Measurements from ENCODE around the gene TOM1L1. TPM values are rescaled to one million over a fixed set of nuclear protein-coding genes. Genes with fewer than 3 reads are reported as not detected.

Gene TOM1L1
- total RNA-seq, 1 experiment from 2014 or later, result 44.6 TPM

DNA sequence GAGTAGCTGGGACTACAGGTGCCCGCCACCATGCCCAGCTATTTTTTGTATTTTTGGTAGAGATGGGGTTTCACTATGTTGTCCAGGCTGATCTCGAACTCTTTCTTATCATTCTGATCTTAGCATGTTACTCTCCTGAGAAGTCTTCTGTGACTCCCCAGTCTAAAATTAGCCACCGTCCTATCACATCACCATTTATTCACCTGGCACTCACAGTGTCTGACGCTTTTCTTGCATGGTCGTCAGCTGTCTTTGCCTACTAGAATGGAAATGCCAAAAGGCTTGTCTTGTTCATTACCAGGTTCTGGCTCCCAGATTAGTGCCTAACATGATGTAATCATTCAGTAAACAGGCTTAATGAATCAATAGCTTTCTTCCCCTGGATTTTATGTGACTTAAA, 23.8 kb downstream of the TOM1L1 start:
- no peak overlapping the region for H2BK5ac ChIP-seq (ENCODE audit: insufficient read length, low read length)
- H3K4me3 Mint-ChIP-seq, result no peak overlapping the region
- H4K8ac ChIP-seq (replicated peaks; ENCODE audit: insufficient read length, low read depth, low read length), result no peak overlapping the region
- peaks cover 29 to 55% (median 48%) of the 10 kb centered on the region in 3 experiments for H3K36me3 Mint-ChIP-seq (ENCODE audit: insufficient read depth in 1 of 3, low read depth in 3 of 3)
- H3K4ac ChIP-seq (ENCODE audit: low read depth, low read length), result no peak overlapping the region
- peaks cover 3% of the 10 kb centered on the region for H3K79me1 ChIP-seq (ENCODE audit: insufficient read depth, low read depth, low read length, poor library complexity, severe bottlenecking)
- H3K23ac ChIP-seq (ENCODE audit: insufficient read length, low read depth, low read length), result no peak overlapping the region
- H3K27ac ChIP-seq (ENCODE audit: insufficient read length, low read depth, low read length), result no peak overlapping the region
- DNase-seq, result no peak
- H3T11ph ChIP-seq (ENCODE audit: low read length), result no peak overlapping the region
- no peak overlapping the region for H3K14ac ChIP-seq (ENCODE audit: insufficient read depth, low read length)
- peaks cover 19 to 22% of the 10 kb centered on the region in 2 experiments for H3K4me1 Mint-ChIP-seq
- no peak overlapping the region for H3K9ac ChIP-seq (ENCODE audit: extremely low read depth, insufficient read length, low read length)
- no peak overlapping the region for H2BK15ac ChIP-seq (ENCODE audit: low read depth, low read length)
- H2AFZ ChIP-seq (ENCODE audit: low read length), result no peak overlapping the region
- no peaks in the 10 kb centered on the region for H3K9me3 Mint-ChIP-seq
- no peaks in the 10 kb centered on the region; the same call in 1 of the 2 replicates for H3K79me2 ChIP-seq (ENCODE audit: insufficient read depth, low read length)
- H2BK20ac ChIP-seq (ENCODE audit: low read depth, low read length, poor library complexity, severe bottlenecking), result no peak overlapping the region
- no peak overlapping the region for H2BK12ac ChIP-seq (ENCODE audit: insufficient read length, low read depth, low read length)
- H4K91ac ChIP-seq (ENCODE audit: insufficient read length, low read depth, low read length), result no peak overlapping the region
- no CpG with 5 or more reads among the region's 5 CpGs for WGBS (ENCODE audit: extremely low coverage, insufficient read length, low lambda C conversion rate)
- no peak overlapping the region for H2BK120ac ChIP-seq (ENCODE audit: low read depth, low read length, poor library complexity, severe bottlenecking)
- TF ChIP-seq, protein P1, sequence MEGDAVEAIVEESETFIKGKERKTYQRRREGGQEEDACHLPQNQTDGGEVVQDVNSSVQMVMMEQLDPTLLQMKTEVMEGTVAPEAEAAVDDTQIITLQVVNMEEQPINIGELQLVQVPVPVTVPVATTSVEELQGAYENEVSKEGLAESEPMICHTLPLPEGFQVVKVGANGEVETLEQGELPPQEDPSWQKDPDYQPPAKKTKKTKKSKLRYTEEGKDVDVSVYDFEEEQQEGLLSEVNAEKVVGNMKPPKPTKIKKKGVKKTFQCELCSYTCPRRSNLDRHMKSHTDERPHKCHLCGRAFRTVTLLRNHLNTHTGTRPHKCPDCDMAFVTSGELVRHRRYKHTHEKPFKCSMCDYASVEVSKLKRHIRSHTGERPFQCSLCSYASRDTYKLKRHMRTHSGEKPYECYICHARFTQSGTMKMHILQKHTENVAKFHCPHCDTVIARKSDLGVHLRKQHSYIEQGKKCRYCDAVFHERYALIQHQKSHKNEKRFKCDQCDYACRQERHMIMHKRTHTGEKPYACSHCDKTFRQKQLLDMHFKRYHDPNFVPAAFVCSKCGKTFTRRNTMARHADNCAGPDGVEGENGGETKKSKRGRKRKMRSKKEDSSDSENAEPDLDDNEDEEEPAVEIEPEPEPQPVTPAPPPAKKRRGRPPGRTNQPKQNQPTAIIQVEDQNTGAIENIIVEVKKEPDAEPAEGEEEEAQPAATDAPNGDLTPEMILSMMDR (conservative IDR thresholded peaks at IDR 0.05), result no peak
- no peaks in the 10 kb centered on the region for H4K20me1 ChIP-seq (ENCODE audit: control insufficient read depth, insufficient read depth, insufficient read length)
- no peak overlapping the region for H3K27ac Mint-ChIP-seq
- no peaks in the 10 kb centered on the region for H3K23me2 ChIP-seq (ENCODE audit: insufficient read length, low read depth, low read length, poor library complexity, severe bottlenecking)
- H4K5ac ChIP-seq (ENCODE audit: insufficient read length, low read depth, low read length), result no peak overlapping the region
- H3K27me3 ChIP-seq (ENCODE audit: insufficient read depth, low read length), result no peaks in the 10 kb centered on the region
- no peaks in the 10 kb centered on the region for H3K27me3 Mint-ChIP-seq (ENCODE audit: low read depth)
- H3K4me1 ChIP-seq (ENCODE audit: insufficient read depth, low read length), result no peaks in the 10 kb centered on the region
- no peak overlapping the region for H2AK5ac ChIP-seq (ENCODE audit: insufficient read length, low read length)
- H3K9me3 ChIP-seq (ENCODE audit: control insufficient read depth, low read depth, low read length), result no peaks in the 10 kb centered on the region
- no peak overlapping the region for H3K56ac ChIP-seq (ENCODE audit: insufficient read length, low read depth, low read length)
- H3K18ac ChIP-seq (ENCODE audit: insufficient read length, low read depth, low read length), result no peak overlapping the region
- H3K4me2 ChIP-seq (ENCODE audit: insufficient read depth, insufficient read length, low read length), result no peak overlapping the region
